Thyroid gland (tissue), 4 donors: ENCODE data around the gene NUBP2.

Source experiments
- POLR2A ChIP-seq, 2 donors: fragments of 450-650 bp; IDR thresholded peaks; one replicate each; pipeline ENCODE4 v1.6.1; 2017; ENCODE audit warnings: antibody characterized with exemption in 2 of 2, mild to moderate bottlenecking in 2 of 2, moderate library complexity in 1 of 2
- TF ChIP-seq, protein P1 (sequence below), 6 experiments: fragments of 200-600 bp in 3 of 6; fragments of 450-650 bp in 3 of 6; sonication (generic) in 3 of 6; IDR thresholded peaks; one replicate each; pipeline ENCODE4 v1.5.1; 2016 to 2019; ENCODE audit warnings: antibody characterized with exemption in 6 of 6, mild to moderate bottlenecking in 2 of 6, inconsistent platforms in 1 of 6, moderate library complexity in 1 of 6

DNA sequence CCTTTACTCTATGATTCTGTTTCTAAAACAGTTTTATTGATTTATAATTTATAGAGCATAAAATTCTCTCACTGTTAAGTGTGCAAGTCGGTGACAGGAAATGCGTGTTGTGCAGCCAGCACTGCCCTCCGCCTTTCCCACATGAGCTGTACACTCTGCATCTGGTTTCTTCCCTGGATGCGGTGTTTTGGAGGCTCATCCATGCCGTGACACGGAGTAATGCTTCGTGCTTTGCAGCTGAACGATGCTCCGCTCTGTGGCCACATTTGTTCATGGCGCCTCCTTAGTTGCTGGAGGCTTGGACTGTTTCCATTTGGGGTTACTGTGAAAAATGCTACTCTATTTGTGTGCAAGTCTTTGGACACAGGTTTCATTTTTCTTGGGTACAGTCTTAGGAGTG lies 17.9 kb downstream of the NUBP2 start:
- TF ChIP-seq, protein P1, sequence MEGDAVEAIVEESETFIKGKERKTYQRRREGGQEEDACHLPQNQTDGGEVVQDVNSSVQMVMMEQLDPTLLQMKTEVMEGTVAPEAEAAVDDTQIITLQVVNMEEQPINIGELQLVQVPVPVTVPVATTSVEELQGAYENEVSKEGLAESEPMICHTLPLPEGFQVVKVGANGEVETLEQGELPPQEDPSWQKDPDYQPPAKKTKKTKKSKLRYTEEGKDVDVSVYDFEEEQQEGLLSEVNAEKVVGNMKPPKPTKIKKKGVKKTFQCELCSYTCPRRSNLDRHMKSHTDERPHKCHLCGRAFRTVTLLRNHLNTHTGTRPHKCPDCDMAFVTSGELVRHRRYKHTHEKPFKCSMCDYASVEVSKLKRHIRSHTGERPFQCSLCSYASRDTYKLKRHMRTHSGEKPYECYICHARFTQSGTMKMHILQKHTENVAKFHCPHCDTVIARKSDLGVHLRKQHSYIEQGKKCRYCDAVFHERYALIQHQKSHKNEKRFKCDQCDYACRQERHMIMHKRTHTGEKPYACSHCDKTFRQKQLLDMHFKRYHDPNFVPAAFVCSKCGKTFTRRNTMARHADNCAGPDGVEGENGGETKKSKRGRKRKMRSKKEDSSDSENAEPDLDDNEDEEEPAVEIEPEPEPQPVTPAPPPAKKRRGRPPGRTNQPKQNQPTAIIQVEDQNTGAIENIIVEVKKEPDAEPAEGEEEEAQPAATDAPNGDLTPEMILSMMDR (IDR thresholded peaks at IDR 0.05), result no peak
- TF ChIP-seq POLR2A (IDR thresholded peaks at IDR 0.05), result no peak
